GM13977 (cell line): ENCODE data around the gene SYTL3.
"Not testable (repeated sequence)": the region's sequence is repeated elsewhere in the genome, so short reads cannot be mapped to it uniquely, and the experiment has no call there.

ENCODE experiments used
- DNase-seq: peaks from one replicate; pipeline ENCODE4 v3.0.0; 2012; ENCODE audit warnings: low spot score
- CTCF ChIP-seq: IDR thresholded peaks from 2 replicates; pipeline ENCODE4 v1.5.1; 2012; ENCODE audit warnings: mild to moderate bottlenecking, control low read depth; ENCODE audit not compliant: insufficient read depth; ENCODE audit errors: extremely low read depth, missing control alignments
- in situ Hi-C: fragments of 300-500 bp; cut with MboI; formaldehyde crosslinking; loops from one replicate; pipeline ENCODE4 v1.12.0; 2022; ENCODE audit warnings: low sequenced_read_pairs, low pct_unique_long_range_greater_than_20kb, mixed read lengths, inconsistent platforms; ENCODE audit not compliant: unreplicated experiment

SYTL3 gene

GRCh38 chr6:158630938-158631616 lies 18.8 kb upstream of the SYTL3 start:
- in situ Hi-C loops, result no loop called here
- no peak for DNase-seq
- TF ChIP-seq CTCF, result no peak

GRCh38 chr6:158631678-158632537 lies 17.9 kb upstream of the SYTL3 start:
- in situ Hi-C loops, result no loop called here
- DNase-seq, result no peak
- no peak for TF ChIP-seq CTCF

- in situ Hi-C loops, DNase-seq: not testable (repeated sequence)
These were observed 17.2 kb upstream of the SYTL3 start for GRCh38 chr6:158632538-158633119.

- in situ Hi-C loops, result no loop called here
- no peak for DNase-seq
- TF ChIP-seq CTCF, result no peak
These were observed 16.7 kb upstream of the SYTL3 start for GRCh38 chr6:158633127-158633526.

GRCh38 chr6:158634695-158635426 lies 15.0 kb upstream of the SYTL3 start:
- no peak for DNase-seq
- no peak for TF ChIP-seq CTCF
- in situ Hi-C loops, result no loop called here

GRCh38 chr6:158635427-158636073 lies 14.3 kb upstream of the SYTL3 start:
- no peak for TF ChIP-seq CTCF
- in situ Hi-C loops, result no loop called here
- DNase-seq, result no peak
